ENCODE results near the gene COL5A3.

The COL5A3 gene

DNA sequence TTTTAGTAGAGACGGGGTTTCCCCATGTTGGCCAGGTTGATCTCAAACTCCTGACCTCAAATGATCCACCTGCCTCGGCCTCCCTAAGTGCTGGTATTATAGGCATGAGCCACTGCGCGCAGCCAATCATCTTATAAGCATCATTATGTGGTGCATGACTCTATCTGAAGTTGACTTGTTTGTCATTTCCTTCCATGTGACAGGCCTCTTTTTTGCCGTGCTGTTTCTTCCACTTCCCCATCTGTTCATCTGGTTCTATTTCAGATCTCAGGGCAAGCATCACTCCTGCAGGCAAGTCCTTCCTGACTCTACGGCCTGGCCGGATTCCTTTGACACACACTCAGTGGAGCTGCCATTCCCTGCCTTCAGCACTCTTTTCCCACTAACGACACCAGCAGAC is 15.2 kb downstream of the COL5A3 start:
- H3K36me3 ChIP-seq (ENCODE audit: insufficient read depth, low read length): no peaks in the 10 kb centered on the region
- no peaks in the 10 kb centered on the region for H3F3A ChIP-seq (ENCODE audit: insufficient read depth, low read length)
- no peaks in the 10 kb centered on the region for H3K4me1 ChIP-seq (ENCODE audit: insufficient read depth, low read length, severe bottlenecking)
- no peaks in the 10 kb centered on the region for H3K9me2 ChIP-seq (ENCODE audit: low read depth, low read length)
- H3K27me3 ChIP-seq (ENCODE audit: insufficient read depth, low read length): peaks cover 3% of the 10 kb centered on the region; the same call in 1 of the 2 replicates
- H4K20me1 ChIP-seq (ENCODE audit: insufficient read depth, low read length): no peaks in the 10 kb centered on the region
- H3K9ac ChIP-seq (ENCODE audit: low read length): no peak overlapping the region
- no peak overlapping the region for H3K4me3 ChIP-seq (ENCODE audit: low read depth, low read length, poor library complexity, severe bottlenecking)
- H2AFZ ChIP-seq (ENCODE audit: low read length): no peak overlapping the region
- H3K9me3 ChIP-seq (ENCODE audit: low read length): no peaks in the 10 kb centered on the region
- H3K79me2 ChIP-seq (ENCODE audit: insufficient read depth, low read length): no peaks in the 10 kb centered on the region
- no peak for TF ChIP-seq EZH2 (IDR thresholded peaks at IDR 0.05; ENCODE audit: borderline replicate concordance, low read length)
- TF ChIP-seq, protein P1, sequence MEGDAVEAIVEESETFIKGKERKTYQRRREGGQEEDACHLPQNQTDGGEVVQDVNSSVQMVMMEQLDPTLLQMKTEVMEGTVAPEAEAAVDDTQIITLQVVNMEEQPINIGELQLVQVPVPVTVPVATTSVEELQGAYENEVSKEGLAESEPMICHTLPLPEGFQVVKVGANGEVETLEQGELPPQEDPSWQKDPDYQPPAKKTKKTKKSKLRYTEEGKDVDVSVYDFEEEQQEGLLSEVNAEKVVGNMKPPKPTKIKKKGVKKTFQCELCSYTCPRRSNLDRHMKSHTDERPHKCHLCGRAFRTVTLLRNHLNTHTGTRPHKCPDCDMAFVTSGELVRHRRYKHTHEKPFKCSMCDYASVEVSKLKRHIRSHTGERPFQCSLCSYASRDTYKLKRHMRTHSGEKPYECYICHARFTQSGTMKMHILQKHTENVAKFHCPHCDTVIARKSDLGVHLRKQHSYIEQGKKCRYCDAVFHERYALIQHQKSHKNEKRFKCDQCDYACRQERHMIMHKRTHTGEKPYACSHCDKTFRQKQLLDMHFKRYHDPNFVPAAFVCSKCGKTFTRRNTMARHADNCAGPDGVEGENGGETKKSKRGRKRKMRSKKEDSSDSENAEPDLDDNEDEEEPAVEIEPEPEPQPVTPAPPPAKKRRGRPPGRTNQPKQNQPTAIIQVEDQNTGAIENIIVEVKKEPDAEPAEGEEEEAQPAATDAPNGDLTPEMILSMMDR (IDR thresholded peaks at IDR 0.05; ENCODE audit: low read length): no peak
- no peak overlapping the region for H3K4me2 ChIP-seq (ENCODE audit: low read length)
- no peak overlapping the region for H3K27ac ChIP-seq (ENCODE audit: low read depth, low read length, poor library complexity, severe bottlenecking)

DNA sequence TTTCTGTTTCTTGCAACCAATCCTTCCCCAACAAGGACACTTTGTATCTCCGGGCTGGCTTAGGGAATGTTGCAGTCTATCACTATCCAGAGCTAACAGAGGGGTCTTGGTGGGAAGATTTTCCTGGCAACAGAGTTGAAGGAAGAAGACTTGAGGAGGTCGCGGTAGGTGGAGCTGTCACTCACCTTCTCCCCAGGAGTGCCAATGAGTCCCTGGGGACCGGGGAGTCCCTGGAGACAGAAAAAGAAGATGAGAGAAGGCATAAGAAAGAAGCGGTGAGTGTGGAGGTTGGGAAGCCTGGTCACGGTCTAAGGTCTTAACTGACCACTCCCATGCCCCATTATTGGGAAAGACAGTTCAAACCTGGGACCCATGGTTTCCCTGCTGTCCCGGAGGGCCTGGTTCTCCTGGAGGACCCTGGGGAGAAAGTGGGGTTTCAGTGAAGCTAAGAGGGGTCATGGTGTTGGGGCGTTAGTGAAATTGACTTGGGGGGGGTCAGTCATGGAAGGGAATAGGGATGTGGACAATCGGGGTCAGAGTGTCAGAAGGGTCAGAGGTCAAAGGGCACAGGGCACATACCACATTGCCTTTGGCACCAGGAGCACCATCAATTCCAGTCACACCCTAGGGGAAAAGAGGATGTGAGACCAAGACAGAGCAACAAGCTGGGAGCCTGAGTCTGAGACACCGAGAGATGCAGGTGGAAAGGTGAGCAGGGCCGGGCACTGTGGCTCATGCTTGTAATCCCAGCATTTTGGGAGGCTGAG is 18.7 kb downstream of the COL5A3 start:
- no peaks in the 10 kb centered on the region for H3K79me2 ChIP-seq (ENCODE audit: insufficient read depth, low read length)
- H3K27ac ChIP-seq (ENCODE audit: low read depth, low read length, poor library complexity, severe bottlenecking): no peak overlapping the region
- H3K4me2 ChIP-seq (ENCODE audit: low read length): no peak overlapping the region
- H3K9ac ChIP-seq (ENCODE audit: low read length): no peak overlapping the region
- no peaks in the 10 kb centered on the region for H3K9me2 ChIP-seq (ENCODE audit: low read depth, low read length)
- H3K4me1 ChIP-seq (ENCODE audit: insufficient read depth, low read length, severe bottlenecking): no peaks in the 10 kb centered on the region
- H3K36me3 ChIP-seq (ENCODE audit: insufficient read depth, low read length): no peaks in the 10 kb centered on the region
- no peaks in the 10 kb centered on the region for H3F3A ChIP-seq (ENCODE audit: insufficient read depth, low read length)
- H3K27me3 ChIP-seq (ENCODE audit: insufficient read depth, low read length): peaks cover 6% of the 10 kb centered on the region
- H4K20me1 ChIP-seq (ENCODE audit: insufficient read depth, low read length): no peaks in the 10 kb centered on the region
- no peak overlapping the region for H2AFZ ChIP-seq (ENCODE audit: low read length)
- TF ChIP-seq, protein P1 (IDR thresholded peaks at IDR 0.05; ENCODE audit: low read length): no peak
- no peak for TF ChIP-seq EZH2 (IDR thresholded peaks at IDR 0.05; ENCODE audit: borderline replicate concordance, low read length)
- H3K9me3 ChIP-seq (ENCODE audit: low read length): no peaks in the 10 kb centered on the region
- no peak overlapping the region for H3K4me3 ChIP-seq (ENCODE audit: low read depth, low read length, poor library complexity, severe bottlenecking)

DNA sequence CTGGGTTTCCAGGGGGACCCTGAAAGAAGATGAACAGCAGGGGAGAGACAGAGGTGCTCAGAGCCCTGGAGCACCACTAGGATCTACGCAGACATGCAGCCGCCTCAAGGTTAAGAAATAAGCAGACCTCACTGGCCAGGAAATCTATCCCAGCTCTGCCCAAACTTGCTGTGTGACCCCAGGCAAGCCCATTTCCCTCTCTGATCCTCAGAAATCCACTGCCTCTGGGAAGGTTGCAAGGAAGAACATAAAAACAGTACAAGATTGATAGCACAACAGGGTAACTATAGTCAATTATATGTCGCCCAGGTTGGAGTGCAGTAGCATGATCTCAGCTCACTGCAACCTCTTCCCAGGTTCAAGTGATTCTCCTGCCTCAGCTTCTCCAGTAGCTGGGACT is 20.8 kb downstream of the COL5A3 start:
- H3K27me3 ChIP-seq (ENCODE audit: insufficient read depth, low read length): peaks cover 6% of the 10 kb centered on the region; the same call in 1 of the 2 replicates
- H3K4me3 ChIP-seq (ENCODE audit: low read depth, low read length, poor library complexity, severe bottlenecking): no peak overlapping the region
- TF ChIP-seq, protein P1 (IDR thresholded peaks at IDR 0.05; ENCODE audit: low read length): no peak
- no peak for TF ChIP-seq EZH2 (IDR thresholded peaks at IDR 0.05; ENCODE audit: borderline replicate concordance, low read length)
- H3K4me2 ChIP-seq (ENCODE audit: low read length): no peak overlapping the region
- no peak overlapping the region for H3K27ac ChIP-seq (ENCODE audit: low read depth, low read length, poor library complexity, severe bottlenecking)
- H3F3A ChIP-seq (ENCODE audit: insufficient read depth, low read length): no peaks in the 10 kb centered on the region
- no peaks in the 10 kb centered on the region for H3K9me3 ChIP-seq (ENCODE audit: low read length)
- no peaks in the 10 kb centered on the region for H3K4me1 ChIP-seq (ENCODE audit: insufficient read depth, low read length, severe bottlenecking)
- H3K36me3 ChIP-seq (ENCODE audit: insufficient read depth, low read length): no peaks in the 10 kb centered on the region
- H3K9me2 ChIP-seq (ENCODE audit: low read depth, low read length): no peaks in the 10 kb centered on the region
- no peak overlapping the region for H3K9ac ChIP-seq (ENCODE audit: low read length)
- H4K20me1 ChIP-seq (ENCODE audit: insufficient read depth, low read length): no peaks in the 10 kb centered on the region
- H3K79me2 ChIP-seq (ENCODE audit: insufficient read depth, low read length): no peaks in the 10 kb centered on the region
- no peak overlapping the region for H2AFZ ChIP-seq (ENCODE audit: low read length)
